GM18873 (cell line): Measurements from ENCODE around the gene CEP44.
"Not testable (repeated sequence)": the region's sequence is repeated elsewhere in the genome, so short reads cannot be mapped to it uniquely, and the experiment has no call there.

Experiments used
- ATAC-seq: cut with Tn5 transposase; IDR thresholded peaks from one replicate; pipeline ENCODE4 v1.9.1; 2021; ENCODE audit warnings: mild to moderate bottlenecking, moderate library complexity, moderate number of reproducible peaks; ENCODE audit not compliant: unreplicated experiment, low FRiP score

Gene CEP44

GRCh38 chr4:174283507-174284471 lies at the start of gene CEP44, which contains the start of gene FBXO8:
CEP44 (plus strand) TSS chr4:174283911; CDS start chr4:174299122, 15,211 bp downstream.
FBXO8 (minus strand) TSS chr4:174283667; CDS start chr4:174263092, 20,575 bp downstream.
- ATAC-seq: peak; percentile 45

- no peak for ATAC-seq
Measured at GRCh38 chr4:174236359-174236758, 47.4 kb upstream of the CEP44 start.

GRCh38 chr4:174241162-174241561 lies 42.5 kb upstream of the CEP44 start:
- no peak for ATAC-seq

- no peak for ATAC-seq
Measured at GRCh38 chr4:174244441-174244840, 39.3 kb upstream of the CEP44 start.

- ATAC-seq: no peak
Measured at GRCh38 chr4:174245714-174246113, 38.0 kb upstream of the CEP44 start.

- ATAC-seq: no peak
Measured at GRCh38 chr4:174248407-174248806, 35.3 kb upstream of the CEP44 start.

GRCh38 chr4:174252412-174252811 lies 31.3 kb upstream of the CEP44 start:
- ATAC-seq: no peak

- ATAC-seq: no peak
Measured at GRCh38 chr4:174254613-174255012, 29.1 kb upstream of the CEP44 start.

GRCh38 chr4:174255374-174255773 lies 28.3 kb upstream of the CEP44 start:
- no peak for ATAC-seq

- ATAC-seq: no peak
Measured at GRCh38 chr4:174255786-174256185, 27.9 kb upstream of the CEP44 start.

- no peak for ATAC-seq
Measured at GRCh38 chr4:174256277-174256713, 27.4 kb upstream of the CEP44 start.

- no peak for ATAC-seq
Measured at GRCh38 chr4:174259580-174259979, 24.1 kb upstream of the CEP44 start.

GRCh38 chr4:174260099-174260498 lies 23.6 kb upstream of the CEP44 start:
- peak; percentile 69 for ATAC-seq

GRCh38 chr4:174261432-174261831 lies 22.3 kb upstream of the CEP44 start:
- ATAC-seq: not testable (repeated sequence)

GRCh38 chr4:174262624-174263444 lies 20.9 kb upstream of the CEP44 start:
- no peak for ATAC-seq

- ATAC-seq: no peak
Measured at GRCh38 chr4:174263445-174263736, 20.3 kb upstream of the CEP44 start.

- no peak for ATAC-seq
Measured at GRCh38 chr4:174265916-174266315, 17.8 kb upstream of the CEP44 start.

- ATAC-seq: no peak
Measured at GRCh38 chr4:174266416-174266815, 17.3 kb upstream of the CEP44 start.

- ATAC-seq: no peak
Measured at GRCh38 chr4:174273930-174274329, 9.8 kb upstream of the CEP44 start.

- no peak for ATAC-seq
Measured at GRCh38 chr4:174274436-174274835, 9.3 kb upstream of the CEP44 start.

- no peak for ATAC-seq
Measured at GRCh38 chr4:174275101-174275500, 8.6 kb upstream of the CEP44 start.
